ENCODE results near the gene FMNL2. TPM values are rescaled to one million over a fixed set of nuclear protein-coding genes. Genes with fewer than 3 reads are reported as not detected.

The FMNL2 gene
- total RNA-seq, 2 experiments from 2014 or later, result 0.98 to 1.3 TPM

DNA sequence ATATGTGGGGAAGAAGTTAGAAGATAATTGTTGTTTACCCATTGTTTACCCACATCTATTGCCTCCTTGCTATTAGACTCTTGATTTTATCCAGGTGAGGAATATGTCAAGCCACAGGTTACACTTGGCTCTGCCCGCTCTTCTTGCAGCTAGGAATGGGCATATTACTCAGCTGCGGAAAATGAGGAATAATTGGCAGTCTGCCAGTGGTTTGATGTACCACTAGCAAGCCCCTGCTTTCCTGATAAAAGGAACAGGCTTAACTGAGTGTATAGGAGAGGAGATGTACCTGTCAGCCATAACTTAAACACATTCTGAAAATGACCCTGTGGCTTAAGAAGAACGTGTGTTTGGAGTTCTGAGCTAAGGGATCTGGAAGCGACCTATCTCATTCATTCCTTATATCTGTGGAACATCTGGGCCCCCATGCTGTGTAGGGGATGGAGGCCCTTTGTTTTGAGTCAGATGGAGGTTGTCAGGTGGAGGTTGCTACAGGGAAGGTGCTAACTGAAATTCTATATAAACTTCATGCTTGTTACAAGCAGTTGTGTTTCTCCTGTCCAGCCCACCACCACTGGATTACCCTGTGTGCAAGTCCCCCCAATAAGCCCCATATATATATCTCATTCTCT is 4.6 kb upstream of the FMNL2 start:
- no peak overlapping the region for H3K4me3 Mint-ChIP-seq
- peaks cover 5% of the 10 kb centered on the region for H3K4me1 Mint-ChIP-seq
- DNase-seq, result no peak
- peaks cover 37% of the 10 kb centered on the region for H3K27me3 Mint-ChIP-seq
- no peak overlapping the region for H3K27ac Mint-ChIP-seq
- no peaks in the 10 kb centered on the region for H3K9me3 Mint-ChIP-seq
- H3K36me3 Mint-ChIP-seq, result no peaks in the 10 kb centered on the region

GRCh38 chr2:152334701-152335015 is 316 bp upstream of the FMNL2 start:
- peaks cover 5% of the 10 kb centered on the region for H3K4me1 Mint-ChIP-seq
- H3K4me3 Mint-ChIP-seq, result peak overlapping the region; percentile 80
- no peak for DNase-seq
- H3K27ac Mint-ChIP-seq, result no peak overlapping the region
- H3K27me3 Mint-ChIP-seq, result peaks cover 54% of the 10 kb centered on the region
- no peaks in the 10 kb centered on the region for H3K36me3 Mint-ChIP-seq
- no peaks in the 10 kb centered on the region for H3K9me3 Mint-ChIP-seq

DNA sequence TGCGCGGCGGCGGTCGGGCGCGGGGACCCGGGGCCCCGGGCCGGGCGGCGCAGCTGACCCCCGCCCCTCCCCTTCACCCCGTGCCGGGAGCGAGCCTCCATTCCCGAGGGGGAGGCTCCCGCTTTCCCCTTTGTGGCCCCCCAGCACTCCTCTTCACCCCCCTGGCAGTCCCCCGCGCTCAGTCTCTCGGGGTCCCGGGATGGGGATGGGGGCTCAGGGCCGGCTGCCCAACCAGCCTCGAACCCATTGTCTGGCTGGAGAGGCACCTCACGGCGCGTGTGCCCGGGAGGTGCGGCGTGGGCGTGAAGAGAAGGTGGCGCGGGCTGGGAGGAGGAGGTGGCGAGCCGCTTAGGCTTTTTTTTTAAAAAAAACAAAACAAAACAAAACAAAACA is 748 bp downstream of the FMNL2 start:
- no peaks in the 10 kb centered on the region for H3K36me3 Mint-ChIP-seq
- H3K27ac Mint-ChIP-seq, result no peak overlapping the region
- H3K4me3 Mint-ChIP-seq, result peak overlapping the region; percentile 60
- peak; percentile 24 for DNase-seq
- no peaks in the 10 kb centered on the region for H3K9me3 Mint-ChIP-seq
- H3K27me3 Mint-ChIP-seq, result peaks cover 47% of the 10 kb centered on the region
- peaks cover 5% of the 10 kb centered on the region for H3K4me1 Mint-ChIP-seq

GRCh38 chr2:152336119-152336853 is 1.3 kb downstream of the FMNL2 start:
- Mint-ChIP-seq H3K4me1 (peaks cover 5% of the 10 kb centered on the region), H3K36me3 (no peaks in the 10 kb centered on the region), H3K27me3 (peaks cover 47% of the 10 kb centered on the region), H3K4me3 (peak overlapping the region; percentile 74), H3K9me3 (no peaks in the 10 kb centered on the region), H3K27ac (no peak overlapping the region)
- peak; percentile 13 for DNase-seq

GRCh38 chr2:152336854-152337510 is 2.0 kb downstream of the FMNL2 start:
- Mint-ChIP-seq H3K27me3 (peaks cover 47% of the 10 kb centered on the region), H3K4me1 (peaks cover 5% of the 10 kb centered on the region), H3K9me3 (no peaks in the 10 kb centered on the region), H3K4me3 (peak overlapping the region; percentile 74), H3K36me3 (no peaks in the 10 kb centered on the region), H3K27ac (no peak overlapping the region)
- DNase-seq, result no peak

DNA sequence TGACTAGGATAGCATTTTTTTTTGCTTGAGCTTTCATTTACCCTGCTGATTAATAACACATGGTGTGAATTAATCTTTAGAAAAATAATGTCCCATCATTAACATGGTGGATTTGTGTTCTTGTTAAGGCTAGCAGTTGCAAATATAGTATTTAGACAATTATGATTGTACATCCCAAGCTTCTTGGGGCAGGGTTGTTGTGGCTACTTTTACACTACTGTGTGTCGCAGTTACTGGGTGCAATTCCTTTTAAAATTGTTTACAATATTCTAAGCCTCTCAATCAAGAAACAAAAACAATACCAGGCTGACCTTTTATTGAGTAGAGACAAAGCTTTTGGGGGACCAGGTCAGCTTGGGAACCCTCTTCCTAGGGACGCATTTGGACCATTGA is 2.5 kb downstream of the FMNL2 start:
- Mint-ChIP-seq H3K4me3 (no peak overlapping the region), H3K36me3 (no peaks in the 10 kb centered on the region), H3K4me1 (peaks cover 5% of the 10 kb centered on the region), H3K9me3 (no peaks in the 10 kb centered on the region), H3K27ac (no peak overlapping the region), H3K27me3 (peaks cover 43% of the 10 kb centered on the region)
- no peak for DNase-seq

DNA sequence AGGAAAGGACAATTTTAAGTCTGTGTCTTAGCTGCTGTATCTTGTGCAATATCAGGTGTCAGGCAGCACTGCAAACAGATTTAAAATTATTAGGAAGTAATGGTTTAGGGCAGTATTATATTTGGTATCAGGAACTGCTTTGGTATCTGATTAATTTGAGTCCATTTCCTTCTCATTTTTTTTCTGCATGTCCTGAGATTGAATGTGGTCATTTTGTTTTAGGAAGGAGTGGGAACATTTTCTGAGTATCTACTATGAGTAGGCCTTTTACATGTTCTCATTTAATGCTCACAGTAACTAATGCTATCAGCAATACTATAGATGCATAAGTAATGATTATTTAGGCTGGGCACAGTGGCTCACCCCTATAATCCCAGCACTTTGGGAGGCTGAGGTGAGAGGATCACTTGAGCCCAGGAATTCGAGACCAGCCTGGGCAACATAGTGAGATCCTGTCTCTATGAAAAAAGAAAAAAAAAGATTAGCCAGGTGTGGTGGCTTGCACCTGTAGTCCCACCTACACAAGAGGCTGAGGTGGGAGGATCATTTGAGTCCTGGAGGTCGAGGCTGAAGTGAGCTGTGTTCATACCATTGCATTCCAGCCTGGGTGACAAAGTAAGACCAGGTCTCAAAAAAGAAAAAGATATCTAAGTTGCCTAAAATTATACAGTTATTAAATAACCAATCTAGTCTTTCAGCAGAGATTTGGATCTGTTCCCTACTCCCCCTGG is 4.7 kb downstream of the FMNL2 start:
- DNase-seq, result no peak
- H3K27ac Mint-ChIP-seq, result no peak overlapping the region
- H3K4me3 Mint-ChIP-seq, result no peak overlapping the region
- H3K9me3 Mint-ChIP-seq, result no peaks in the 10 kb centered on the region
- H3K27me3 Mint-ChIP-seq, result peaks cover 22% of the 10 kb centered on the region
- H3K4me1 Mint-ChIP-seq, result peaks cover 1% of the 10 kb centered on the region
- no peaks in the 10 kb centered on the region for H3K36me3 Mint-ChIP-seq

DNA sequence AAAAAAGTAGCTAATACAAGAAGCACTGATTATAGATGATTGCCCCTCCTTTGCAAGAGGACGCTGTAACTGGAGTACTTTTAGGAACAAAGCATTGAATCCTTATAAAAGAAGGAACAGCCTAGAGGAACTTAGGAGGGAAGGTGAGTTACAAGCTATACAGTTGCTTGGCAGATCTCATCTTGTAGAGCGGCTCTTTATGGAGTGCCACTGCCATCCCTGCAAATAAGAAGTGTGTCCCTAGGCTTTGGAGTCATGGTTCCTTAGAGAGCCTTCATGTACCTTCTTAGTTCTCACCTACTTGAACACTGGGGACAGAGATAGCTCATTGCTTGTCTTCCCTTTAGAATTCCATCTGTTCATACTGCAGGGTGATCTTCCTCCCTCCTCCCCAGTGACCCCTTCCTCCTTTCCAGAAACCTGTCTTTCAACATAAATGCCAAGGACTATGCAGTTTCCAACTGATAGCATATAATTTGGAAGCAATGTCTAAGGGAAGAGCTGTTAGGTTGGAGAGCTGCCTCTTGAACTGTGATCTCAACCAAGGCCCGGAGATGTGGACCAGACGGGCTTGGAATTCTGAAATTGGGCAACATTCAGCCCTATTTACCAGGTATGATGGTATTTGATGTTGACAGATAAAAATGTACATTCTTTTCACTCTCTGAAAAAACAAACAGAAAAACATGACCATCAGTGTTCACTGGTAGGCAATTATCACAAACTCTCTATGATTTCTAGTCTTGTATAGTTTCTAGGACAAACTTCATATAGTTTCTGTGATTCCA is 7.5 kb downstream of the FMNL2 start:
- Mint-ChIP-seq H3K4me3 (no peak overlapping the region), H3K36me3 (no peaks in the 10 kb centered on the region), H3K27me3 (peaks cover 8% of the 10 kb centered on the region), H3K27ac (no peak overlapping the region), H3K4me1 (no peaks in the 10 kb centered on the region), H3K9me3 (no peaks in the 10 kb centered on the region)
- no peak for DNase-seq

DNA sequence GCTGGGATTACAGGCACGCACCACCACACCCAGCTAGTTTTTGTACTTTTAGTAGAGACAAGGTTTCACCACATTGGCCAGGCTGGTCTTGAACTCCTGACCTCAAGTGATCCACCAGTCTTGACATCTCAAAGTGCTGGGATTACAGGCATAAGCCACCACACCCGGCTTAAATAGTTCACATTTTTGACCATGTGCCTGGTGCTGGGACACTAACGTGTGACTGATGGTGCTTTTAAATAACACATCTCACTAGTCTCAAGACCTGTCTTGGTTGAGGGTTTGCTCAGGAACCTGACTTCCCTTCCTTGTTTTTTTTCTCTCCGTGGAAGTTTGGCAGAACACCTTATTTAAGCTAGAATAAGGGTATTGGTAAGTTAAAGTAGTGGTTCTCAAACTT is 8.5 kb downstream of the FMNL2 start:
- Mint-ChIP-seq H3K9me3 (no peaks in the 10 kb centered on the region), H3K4me1 (no peaks in the 10 kb centered on the region), H3K27me3 (no peaks in the 10 kb centered on the region), H3K36me3 (no peaks in the 10 kb centered on the region), H3K27ac (no peak overlapping the region), H3K4me3 (no peak overlapping the region)
- DNase-seq, result no peak

DNA sequence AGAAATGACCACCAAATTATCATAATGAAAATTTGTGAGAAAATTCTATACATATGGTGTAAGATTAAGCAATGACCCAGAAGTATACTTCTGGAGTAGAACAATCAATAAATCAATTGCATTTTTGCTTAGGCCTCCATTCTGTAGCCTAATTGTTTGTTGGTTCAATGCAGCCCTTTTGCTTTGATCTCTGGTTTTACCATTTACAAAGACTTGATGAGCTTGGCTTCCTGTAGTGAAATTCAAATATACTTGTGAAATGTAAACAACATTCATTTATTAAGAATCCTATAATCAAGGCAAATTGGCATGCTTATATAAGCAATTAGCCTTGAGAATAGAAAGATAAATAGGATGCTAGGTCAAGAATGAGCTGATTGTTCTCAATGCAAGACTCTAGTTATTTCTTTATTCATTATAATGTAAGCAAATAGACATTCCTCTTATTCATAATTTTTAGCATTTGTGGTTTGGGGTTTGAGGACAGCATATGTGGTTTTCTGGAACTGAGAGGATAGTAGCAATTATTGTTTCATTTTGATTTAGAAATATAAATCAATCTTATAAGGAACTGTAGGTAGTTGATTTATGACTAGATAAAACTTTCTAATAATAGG is 9.7 kb downstream of the FMNL2 start:
- Mint-ChIP-seq H3K27me3 (peaks cover 4% of the 10 kb centered on the region), H3K4me1 (no peaks in the 10 kb centered on the region), H3K9me3 (no peaks in the 10 kb centered on the region), H3K4me3 (no peak overlapping the region), H3K36me3 (no peaks in the 10 kb centered on the region), H3K27ac (no peak overlapping the region)
- no peak for DNase-seq

DNA sequence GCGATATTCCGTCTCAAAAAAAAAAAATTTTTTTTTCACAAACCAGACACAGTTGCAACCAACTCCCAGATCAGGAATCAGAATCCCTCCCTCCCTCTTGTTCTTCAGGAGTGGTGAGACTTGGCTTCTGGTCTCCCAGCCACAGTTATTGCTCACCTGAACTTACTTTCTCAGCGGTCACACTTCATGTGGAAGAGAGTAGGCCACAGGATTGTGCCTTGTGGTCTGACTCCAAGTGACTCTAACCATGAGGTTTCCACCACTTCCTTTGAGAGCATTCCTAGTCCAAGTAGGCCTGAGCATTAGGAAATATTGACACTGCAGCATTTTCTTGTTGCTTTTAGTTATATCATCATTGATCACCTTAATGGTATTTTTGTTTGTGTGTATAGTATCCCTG is 12.1 kb downstream of the FMNL2 start:
- H3K27me3 Mint-ChIP-seq, result peaks cover 7% of the 10 kb centered on the region
- H3K4me3 Mint-ChIP-seq, result no peak overlapping the region
- no peak overlapping the region for H3K27ac Mint-ChIP-seq
- H3K9me3 Mint-ChIP-seq, result no peaks in the 10 kb centered on the region
- H3K36me3 Mint-ChIP-seq, result no peaks in the 10 kb centered on the region
- no peaks in the 10 kb centered on the region for H3K4me1 Mint-ChIP-seq
- DNase-seq, result no peak

- no peaks in the 10 kb centered on the region for H3K36me3 Mint-ChIP-seq
- H3K27me3 Mint-ChIP-seq, result peaks cover 7% of the 10 kb centered on the region
- H3K27ac Mint-ChIP-seq, result no peak overlapping the region
- H3K4me1 Mint-ChIP-seq, result no peaks in the 10 kb centered on the region
- H3K4me3 Mint-ChIP-seq, result no peak overlapping the region
- DNase-seq, result no peak
- H3K9me3 Mint-ChIP-seq, result no peaks in the 10 kb centered on the region
Measured at GRCh38 chr2:152348388-152348787, 13.4 kb downstream of the FMNL2 start.

DNA sequence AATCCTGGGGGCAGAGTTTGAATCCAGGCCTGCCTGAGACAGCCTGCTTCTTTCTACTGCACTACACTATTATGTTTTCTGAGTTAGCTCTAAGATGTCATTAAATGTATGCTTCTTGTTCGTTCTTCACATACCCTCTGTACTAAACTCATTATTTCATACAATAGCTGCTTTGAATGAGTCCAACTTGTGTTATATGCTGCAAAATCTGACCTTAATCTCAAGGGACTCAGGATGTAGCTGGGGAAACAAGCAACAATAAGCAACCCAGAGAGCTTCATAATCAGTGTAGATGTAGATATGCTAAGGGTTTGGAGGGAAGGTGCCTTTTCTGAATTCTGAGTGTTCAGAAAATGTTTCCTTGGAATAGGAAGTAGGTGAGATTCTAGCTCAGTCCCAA is 14.4 kb downstream of the FMNL2 start:
- no peaks in the 10 kb centered on the region for H3K4me1 Mint-ChIP-seq
- no peak for DNase-seq
- no peak overlapping the region for H3K27ac Mint-ChIP-seq
- no peaks in the 10 kb centered on the region for H3K9me3 Mint-ChIP-seq
- H3K36me3 Mint-ChIP-seq, result no peaks in the 10 kb centered on the region
- no peak overlapping the region for H3K4me3 Mint-ChIP-seq
- peaks cover 7% of the 10 kb centered on the region for H3K27me3 Mint-ChIP-seq

DNA sequence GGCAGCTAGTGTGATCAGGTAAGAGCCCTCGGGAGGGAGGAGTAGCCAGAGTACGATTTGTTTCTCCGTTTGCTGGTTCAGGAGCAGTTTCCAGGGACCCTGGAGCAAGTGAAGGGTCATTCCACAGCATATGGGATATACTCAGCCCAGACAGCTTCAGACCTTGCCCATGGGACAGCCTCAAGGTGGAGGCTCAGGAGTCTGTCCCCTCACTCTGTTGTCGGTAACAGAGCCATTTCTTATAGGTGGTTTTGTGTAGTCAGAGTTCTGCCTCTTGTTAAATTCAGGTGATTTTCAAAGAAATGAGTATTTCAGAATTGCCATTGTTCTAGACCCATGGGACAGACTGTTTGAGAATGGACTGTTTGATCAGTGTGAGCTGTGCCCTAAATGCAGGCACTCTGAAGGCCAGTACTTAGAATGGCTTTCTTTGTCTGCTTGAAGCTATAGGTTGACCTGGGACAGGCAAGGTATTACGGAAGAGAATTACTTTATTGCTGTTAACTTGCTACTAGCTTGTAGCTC is 15.2 kb downstream of the FMNL2 start:
- Mint-ChIP-seq H3K36me3 (no peaks in the 10 kb centered on the region), H3K4me1 (no peaks in the 10 kb centered on the region), H3K27me3 (peaks cover 7% of the 10 kb centered on the region), H3K27ac (no peak overlapping the region), H3K4me3 (no peak overlapping the region), H3K9me3 (no peaks in the 10 kb centered on the region)
- DNase-seq, result no peak

Data from activated naive CD8-positive, alpha-beta T cell treated with anti-CD3 and anti-CD28 coated beads for 36 hours (primary cell).